Right atrium auricular region (tissue), 2 donors: ENCODE results near the gene DRD1. TPM values are rescaled to one million over a fixed set of nuclear protein-coding genes. Genes with fewer than 3 reads are reported as not detected.

Experiments used
- DNase-seq: peaks from one replicate; pipeline ENCODE4 v3.0.0-alpha.2; 2019; ENCODE audit warnings: low spot score
- H3K27ac ChIP-seq, 2 donors: fragments of 200-600 bp; sonication (generic); 1 replicate in 1 of 2; 2 replicates in 1 of 2; pipeline ENCODE4 v1.5.1; 2016 to 2019
- H3K27me3 ChIP-seq, 2 donors: fragments of 200-600 bp; sonication (generic); one replicate each; pipeline versions ENCODE4 v1.5.1 to v1.6.0; 2017 to 2019
- H3K36me3 ChIP-seq: fragments of 200-600 bp; sonication (generic); one replicate; pipeline ENCODE4 v1.5.1; 2016
- H3K4me1 ChIP-seq, 2 donors: fragments of 200-600 bp; sonication (generic); one replicate each; pipeline versions ENCODE4 v1.5.1 to v1.6.0; 2017 to 2019
- H3K4me3 ChIP-seq, 2 donors: fragments of 200-600 bp; sonication (generic); 1 replicate in 1 of 2; 2 replicates in 1 of 2; pipeline ENCODE4 v1.5.1; 2017 to 2019; ENCODE audit warnings: mild to moderate bottlenecking in 1 of 2, moderate library complexity in 1 of 2
- H3K9me3 ChIP-seq, 2 donors: fragments of 200-600 bp; sonication (generic); one replicate each; pipeline ENCODE4 v1.5.1; 2019
- CTCF ChIP-seq, 2 donors: fragments of 200-600 bp; sonication (generic); IDR thresholded peaks; one replicate each; pipeline ENCODE4 v1.5.1; 2019; ENCODE audit warnings: antibody characterized with exemption in 2 of 2
- total RNA-seq, 2 donors: library from RNA; depleted of rRNA; stranded (reverse); fragments of >200 nt; gene quantifications; one replicate each; pipeline ENCODE4 v1.1.0, GENCODE V29; 2016

Gene DRD1
- total RNA-seq, 2 donors from 2014 or later, result not detected

GRCh38 chr5:175463641-175464040 is 19.7 kb upstream of the DRD1 start:
- Histone ChIP-seq H3K4me1 (no peaks in the 10 kb centered on the region), H3K27ac (no peak overlapping the region)

GRCh38 chr5:175461370-175461769 is 17.4 kb upstream of the DRD1 start:
- Histone ChIP-seq H3K4me3 (no peak overlapping the region), H3K36me3 (no peaks in the 10 kb centered on the region), H3K9me3 (no peaks in the 10 kb centered on the region), H3K27me3 (no peaks in the 10 kb centered on the region), H3K27ac (no peak overlapping the region), H3K4me1 (no peaks in the 10 kb centered on the region)
- TF ChIP-seq CTCF (IDR thresholded peaks at IDR 0.05), result no peak
- no peak for DNase-seq

More at GRCh38 chr5:175463641-175464040, 19.7 kb upstream of the DRD1 start:
- H3K27me3 ChIP-seq, result no peaks in the 10 kb centered on the region
- H3K4me3 ChIP-seq, result no peak overlapping the region
- H3K9me3 ChIP-seq, result no peaks in the 10 kb centered on the region
- no peak for TF ChIP-seq CTCF (IDR thresholded peaks at IDR 0.05)
- no peaks in the 10 kb centered on the region for H3K36me3 ChIP-seq
- DNase-seq, result no peak

GRCh38 chr5:175460552-175460951 is 16.6 kb upstream of the DRD1 start:
- Histone ChIP-seq H3K27ac (no peak overlapping the region), H3K9me3 (no peaks in the 10 kb centered on the region), H3K36me3 (no peaks in the 10 kb centered on the region), H3K4me3 (no peak overlapping the region), H3K4me1 (no peaks in the 10 kb centered on the region), H3K27me3 (no peaks in the 10 kb centered on the region)
- no peak for DNase-seq
- TF ChIP-seq CTCF (IDR thresholded peaks at IDR 0.05), result no peak

GRCh38 chr5:175460126-175460525 is 16.1 kb upstream of the DRD1 start:
- peak in 1 of 2 donors; percentile 38 for TF ChIP-seq CTCF (IDR thresholded peaks at IDR 0.05)
- Histone ChIP-seq H3K36me3 (no peaks in the 10 kb centered on the region), H3K27me3 (no peaks in the 10 kb centered on the region), H3K4me3 (no peak overlapping the region), H3K4me1 (no peaks in the 10 kb centered on the region), H3K27ac (no peak overlapping the region), H3K9me3 (no peaks in the 10 kb centered on the region)
- DNase-seq, result no peak

GRCh38 chr5:175457466-175457865 is 13.5 kb upstream of the DRD1 start:
- H3K4me3 ChIP-seq, result no peak overlapping the region
- no peaks in the 10 kb centered on the region for H3K36me3 ChIP-seq

More at GRCh38 chr5:175457466-175457865, 13.5 kb upstream of the DRD1 start:
- H3K27ac ChIP-seq, result no peak overlapping the region
- no peaks in the 10 kb centered on the region for H3K4me1 ChIP-seq
- TF ChIP-seq CTCF (IDR thresholded peaks at IDR 0.05), result no peak
- no peaks in the 10 kb centered on the region for H3K27me3 ChIP-seq
- DNase-seq, result no peak
- H3K9me3 ChIP-seq, result no peaks in the 10 kb centered on the region
